ENCODE measurements around the gene MAPK8.
"Not testable (repeated sequence)": the region's sequence is repeated elsewhere in the genome, so short reads cannot be mapped to it uniquely, and the experiment has no call there.

- TF ChIP-seq POLR2AphosphoS5, POLR2A, CTCF, EP300 (IDR thresholded peaks at IDR 0.05): not testable (repeated sequence)
Observed at GRCh38 chr10:48281697-48282096, 24.8 kb upstream of the MAPK8 start.
